Caco-2 (cell line): ENCODE results near the gene PIP5KL1. TPM values are rescaled to one million over a fixed set of nuclear protein-coding genes. Genes with fewer than 3 reads are reported as not detected.
A peak's percentile ranks its signal among the peaks of the same experiment; 100 is the strongest.

ENCODE experiments used
- BruUV-seq: library from RNA; stranded (reverse); fragments of 400-500 nt; replicated peaks from 2 replicates; lab custom pipeline; 2021; lab: Mats Ljungman, UMichigan
- CTCF ChIA-PET: fragments of 300-600 bp; sonication (Branson Sonifier 250); formaldehyde crosslinking; loops from one replicate; lab custom pipeline; 2022; ENCODE audit warnings: antibody characterized with exemption; lab: Charles Lee
- POLR2A ChIA-PET: fragments of 300-600 bp; sonication (Branson Sonifier 250); formaldehyde crosslinking; loops from one replicate; lab custom pipeline; 2022; ENCODE audit warnings: antibody characterized with exemption; lab: Charles Lee
- DNase-seq, 2 experiments: peaks; one replicate each; pipeline versions ENCODE4 v3.0.0 to v3.0.0-alpha.2; 2020 to 2022
- H3K27me3 ChIP-seq: replicated peaks from 2 replicates; pipeline ENCODE4 v1.6.0; 2011; ENCODE audit warnings: low read length; ENCODE audit not compliant: control insufficient read depth, insufficient read depth
- H3K36me3 ChIP-seq: 2 replicates; pipeline ENCODE4 v1.5.1; 2011; ENCODE audit warnings: low read length; ENCODE audit not compliant: control insufficient read depth, insufficient read depth
- H3K4me1 ChIP-seq: fragments of 250-450 bp; sonication (Bioruptor Pico); 2 replicates; pipeline ENCODE4 v1.5.1; 2020; ENCODE audit warnings: mild to moderate bottlenecking
- H3K4me3 ChIP-seq: 2 replicates; pipeline ENCODE4 v1.5.1; 2011; ENCODE audit warnings: low read depth, mild to moderate bottlenecking, control low read depth, low read length
- H3K9me3 ChIP-seq: fragments of 250-450 bp; sonication (Bioruptor Pico); 2 replicates; pipeline ENCODE4 v1.5.1; 2020; ENCODE audit warnings: mild to moderate bottlenecking, moderate library complexity
- H3K27ac Mint-ChIP-seq: one replicate; pipeline ENCODE4 v1.8.0; 2022; ENCODE audit warnings: mixed read lengths; ENCODE audit not compliant: unreplicated experiment
- H3K27me3 Mint-ChIP-seq: one replicate; pipeline ENCODE4 v1.8.0; 2022; ENCODE audit warnings: mixed read lengths; ENCODE audit not compliant: insufficient read depth, unreplicated experiment
- H3K36me3 Mint-ChIP-seq: one replicate; pipeline ENCODE4 v1.8.0; 2022; ENCODE audit warnings: mild to moderate bottlenecking, mixed read lengths; ENCODE audit not compliant: insufficient read depth, unreplicated experiment
- H3K4me1 Mint-ChIP-seq: one replicate; pipeline ENCODE4 v1.8.0; 2022; ENCODE audit warnings: low read depth, mixed read lengths; ENCODE audit not compliant: unreplicated experiment
- H3K4me3 Mint-ChIP-seq: one replicate; pipeline ENCODE4 v1.8.0; 2022; ENCODE audit warnings: mild to moderate bottlenecking, moderate library complexity, mixed read lengths; ENCODE audit not compliant: unreplicated experiment
- H3K9me3 Mint-ChIP-seq: one replicate; pipeline ENCODE4 v1.8.0; 2022; ENCODE audit warnings: mixed read lengths; ENCODE audit not compliant: unreplicated experiment
- intact Hi-C: fragments of 100-400 bp; cut with micrococcal nuclease; formaldehyde crosslinking; loops from one replicate; pipeline ENCODE4 v1.10.0; 2022; ENCODE audit not compliant: unreplicated experiment
- total RNA-seq: library from RNA; stranded (reverse); gene quantifications from 2 replicates; pipeline ENCODE4 v1.2.3, GENCODE V29; 2022
- TF ChIP-seq, protein P1 (sequence below), 2 experiments: fragments of 200-600 bp in 1 of 2; IDR thresholded peaks; 1 replicate in 1 of 2; 2 replicates in 1 of 2; pipeline versions ENCODE4 v1.5.1 to v1.8.0; 2011 to 2022; ENCODE audit warnings: antibody characterized with exemption in 1 of 2, control low read depth in 1 of 2, inconsistent platforms in 1 of 2, low read depth in 1 of 2, low read length in 1 of 2, mild to moderate bottlenecking in 1 of 2, moderate library complexity in 1 of 2; ENCODE audit not compliant: insufficient read depth in 1 of 2, severe bottlenecking in 1 of 2, unreplicated experiment in 1 of 2

Gene PIP5KL1
- total RNA-seq, 1 experiment from 2014 or later = 2.3 TPM

DNA sequence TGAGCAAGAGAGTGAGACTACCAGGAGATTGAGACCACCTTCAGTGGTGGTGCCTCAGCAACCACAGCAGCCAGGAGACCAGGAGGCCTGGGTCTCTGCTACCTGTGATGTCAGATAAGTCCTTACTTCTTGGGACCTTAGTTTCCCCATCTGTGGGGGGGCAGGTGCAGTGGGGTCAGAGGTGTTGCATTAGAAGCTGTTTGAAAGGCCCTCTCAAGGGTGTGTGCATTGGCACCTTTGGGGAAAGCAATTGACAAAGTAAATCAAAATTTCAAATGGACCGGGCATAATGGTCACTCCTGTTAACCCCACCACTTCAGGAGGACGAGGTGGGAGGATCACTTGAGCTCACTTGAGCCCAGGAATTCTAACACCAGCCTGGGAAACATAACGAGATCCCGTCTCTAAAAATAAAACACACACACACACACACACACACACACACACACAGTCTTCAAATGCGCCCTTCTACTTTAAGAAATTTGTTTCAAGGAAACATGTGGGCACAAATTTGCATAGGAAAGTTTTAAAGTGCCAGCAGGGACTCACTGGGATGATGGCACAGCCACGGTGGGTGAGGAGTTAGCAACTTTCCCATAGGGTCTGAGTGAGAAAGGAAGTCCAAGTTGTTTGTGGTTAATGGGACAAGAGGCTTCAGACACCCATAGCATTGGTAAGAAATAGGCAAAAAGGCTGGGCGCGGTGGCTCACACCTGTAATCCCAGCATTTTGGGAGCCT, 51.8 kb downstream of the PIP5KL1 start:
- Mint-ChIP-seq H3K27ac (peak overlapping the region; percentile 43), H3K36me3 (peaks cover 14% of the 10 kb centered on the region), H3K9me3 (no peaks in the 10 kb centered on the region), H3K27me3 (no peaks in the 10 kb centered on the region), H3K4me1 (peaks cover 4% of the 10 kb centered on the region), H3K4me3 (peak overlapping the region; percentile 79)
- Histone ChIP-seq H3K27me3 (no peaks in the 10 kb centered on the region), H3K4me1 (peaks cover 10% of the 10 kb centered on the region; the same call in 1 of the 2 replicates), H3K9me3 (no peaks in the 10 kb centered on the region), H3K36me3 (no peaks in the 10 kb centered on the region), H3K4me3 (no peak overlapping the region)
- ChIA-PET CTCF (no interaction called here), POLR2A (no interaction called here)
- no TSS peak for BruUV-seq
- DNase-seq = no peak
- intact Hi-C loops = no loop called here
- TF ChIP-seq, protein P1, sequence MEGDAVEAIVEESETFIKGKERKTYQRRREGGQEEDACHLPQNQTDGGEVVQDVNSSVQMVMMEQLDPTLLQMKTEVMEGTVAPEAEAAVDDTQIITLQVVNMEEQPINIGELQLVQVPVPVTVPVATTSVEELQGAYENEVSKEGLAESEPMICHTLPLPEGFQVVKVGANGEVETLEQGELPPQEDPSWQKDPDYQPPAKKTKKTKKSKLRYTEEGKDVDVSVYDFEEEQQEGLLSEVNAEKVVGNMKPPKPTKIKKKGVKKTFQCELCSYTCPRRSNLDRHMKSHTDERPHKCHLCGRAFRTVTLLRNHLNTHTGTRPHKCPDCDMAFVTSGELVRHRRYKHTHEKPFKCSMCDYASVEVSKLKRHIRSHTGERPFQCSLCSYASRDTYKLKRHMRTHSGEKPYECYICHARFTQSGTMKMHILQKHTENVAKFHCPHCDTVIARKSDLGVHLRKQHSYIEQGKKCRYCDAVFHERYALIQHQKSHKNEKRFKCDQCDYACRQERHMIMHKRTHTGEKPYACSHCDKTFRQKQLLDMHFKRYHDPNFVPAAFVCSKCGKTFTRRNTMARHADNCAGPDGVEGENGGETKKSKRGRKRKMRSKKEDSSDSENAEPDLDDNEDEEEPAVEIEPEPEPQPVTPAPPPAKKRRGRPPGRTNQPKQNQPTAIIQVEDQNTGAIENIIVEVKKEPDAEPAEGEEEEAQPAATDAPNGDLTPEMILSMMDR (IDR thresholded peaks at IDR 0.05; ENCODE audit: insufficient read depth in 1 of 2, low read depth in 1 of 2, low read length in 1 of 2, severe bottlenecking in 1 of 2, unreplicated experiment in 1 of 2) = no peak

DNA sequence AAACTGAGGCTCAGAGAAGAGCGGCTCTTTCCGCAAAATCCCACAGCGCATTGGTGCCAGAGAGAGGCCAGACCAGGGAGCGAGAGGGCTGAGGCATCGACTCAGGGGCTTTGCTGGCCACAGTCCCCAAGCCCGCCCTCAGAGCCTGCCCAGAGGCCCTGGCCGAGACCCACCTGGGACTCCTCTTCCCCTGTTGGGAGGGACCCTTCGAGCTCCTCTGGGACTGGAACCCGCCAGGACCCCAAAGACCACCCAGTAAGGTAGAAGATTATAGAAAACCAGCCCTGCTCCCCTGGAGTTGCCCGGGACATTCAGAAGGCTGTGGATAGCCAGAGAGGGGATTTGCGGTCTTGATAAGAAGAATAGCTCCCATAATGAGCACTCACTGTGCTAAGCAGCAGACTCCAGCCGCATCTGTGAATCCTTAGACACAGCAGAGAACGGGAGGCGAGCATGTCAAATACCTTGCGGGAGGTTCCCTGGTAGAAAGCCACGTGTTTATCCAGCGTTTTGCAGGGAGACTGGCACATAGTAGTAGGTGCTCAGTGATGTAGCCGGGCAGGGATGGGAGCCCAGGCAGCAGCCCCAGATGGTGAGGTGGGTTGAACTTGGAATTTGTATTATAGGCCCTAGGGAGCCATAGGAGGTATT, 52.5 kb downstream of the PIP5KL1 start:
- H3K27ac Mint-ChIP-seq = peak overlapping the region; percentile 43
- no TSS peak for BruUV-seq
- intact Hi-C loops = no loop called here

DNA sequence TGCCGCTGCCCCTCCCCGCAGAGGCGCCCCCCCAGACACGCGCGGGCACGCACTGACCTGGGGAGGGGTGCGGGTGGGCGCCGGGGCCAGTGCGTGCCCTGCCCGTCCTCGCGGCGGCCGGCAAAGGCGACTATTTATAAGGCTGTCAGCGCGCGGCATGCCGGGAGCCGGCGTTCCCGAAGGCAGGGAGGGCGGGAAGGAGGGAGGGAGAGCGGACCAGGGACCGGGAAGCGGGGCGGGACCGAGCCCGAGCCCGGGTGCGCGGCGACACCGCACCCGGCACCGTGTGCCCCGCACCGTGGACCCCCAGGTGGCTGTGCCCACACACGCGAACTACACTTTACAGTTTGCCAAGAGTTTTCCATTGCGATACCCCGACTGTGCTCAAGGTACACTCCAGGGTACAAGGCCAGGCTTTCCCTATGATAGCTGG, 53.0 kb downstream of the PIP5KL1 start, which contains the start of gene AK1:
AK1 (minus strand) TSS at position 110 of the 433 bp plus-strand sequence. CDS start 3,058 bp downstream, outside the sequence.
- Histone ChIP-seq H3K27me3 (no peaks in the 10 kb centered on the region), H3K4me1 (peaks cover 10% of the 10 kb centered on the region; the same call in 1 of the 2 replicates), H3K4me3 (peak within 1 kb of the TSS; percentile 56), H3K9me3 (no peaks in the 10 kb centered on the region), H3K36me3 (no peaks in the 10 kb centered on the region)
- ChIA-PET POLR2A (no interaction called here), CTCF (no interaction called here)
- Mint-ChIP-seq H3K36me3 (peaks cover 8% of the 10 kb centered on the region), H3K9me3 (no peaks in the 10 kb centered on the region), H3K4me1 (peaks cover 4% of the 10 kb centered on the region), H3K27me3 (no peaks in the 10 kb centered on the region), H3K4me3 (peak within 1 kb of the TSS; percentile 79), H3K27ac (peak within 1 kb of the TSS; percentile 43)
- intact Hi-C loops = no loop called here
- no TSS peak for BruUV-seq
- peak; percentile 83 to 84 for DNase-seq
- TF ChIP-seq, protein P1 (IDR thresholded peaks at IDR 0.05; ENCODE audit: insufficient read depth in 1 of 2, low read depth in 1 of 2, low read length in 1 of 2, severe bottlenecking in 1 of 2, unreplicated experiment in 1 of 2) = no peak

More for the DNA sequence above, 52.5 kb downstream of the PIP5KL1 start:
- H3K36me3 Mint-ChIP-seq = peaks cover 13% of the 10 kb centered on the region
- ChIA-PET CTCF (no interaction called here), POLR2A (no interaction called here)
- peak overlapping the region; percentile 79 for H3K4me3 Mint-ChIP-seq
- no peaks in the 10 kb centered on the region for H3K27me3 Mint-ChIP-seq
- no peaks in the 10 kb centered on the region for H3K36me3 ChIP-seq
- H3K27me3 ChIP-seq = no peaks in the 10 kb centered on the region
- H3K9me3 ChIP-seq = no peaks in the 10 kb centered on the region
- H3K4me1 Mint-ChIP-seq = peaks cover 4% of the 10 kb centered on the region
- DNase-seq = no peak
- H3K9me3 Mint-ChIP-seq = no peaks in the 10 kb centered on the region
- peak overlapping the region; percentile 56 for H3K4me3 ChIP-seq
- TF ChIP-seq, protein P1 (IDR thresholded peaks at IDR 0.05; ENCODE audit: insufficient read depth in 1 of 2, low read depth in 1 of 2, low read length in 1 of 2, severe bottlenecking in 1 of 2, unreplicated experiment in 1 of 2) = no peak
- H3K4me1 ChIP-seq = peaks cover 10% of the 10 kb centered on the region; the same call in 1 of the 2 replicates
